Neural cell (in vitro differentiated cells): ENCODE results near the gene MACO1. TPM values are rescaled to one million over a fixed set of nuclear protein-coding genes. Genes with fewer than 3 reads are reported as not detected.

Experiments
- H2AFZ ChIP-seq: fragments of 200-600, 300-800 bp; sonication (generic), shearing (Covaris generic); 2 replicates; pipeline ENCODE4 v1.6.0; 2014; ENCODE audit warnings: low read depth, mild to moderate bottlenecking, antibody characterized with exemption, low read length, moderate library complexity
- H3F3A ChIP-seq: fragments of 200-600 bp; shearing (Covaris generic); 2 replicates; pipeline ENCODE4 v1.6.1; 2016; ENCODE audit warnings: mild to moderate bottlenecking, moderate library complexity, mixed read lengths, antibody characterized with exemption, low read length; ENCODE audit not compliant: insufficient read depth, poor library complexity, severe bottlenecking
- H3K27ac ChIP-seq: fragments of 200-600, 300-800 bp; sonication (generic), shearing (Covaris generic); 2 replicates; pipeline ENCODE4 v1.5.1; 2014; ENCODE audit warnings: mild to moderate bottlenecking, low read length, moderate library complexity
- H3K27me3 ChIP-seq: fragments of 300-800, 200-600 bp; sonication (generic), shearing (Covaris generic); 2 replicates; pipeline ENCODE4 v1.6.0; 2014; ENCODE audit warnings: mild to moderate bottlenecking, low read depth, low read length, moderate library complexity; ENCODE audit not compliant: insufficient read depth
- H3K36me3 ChIP-seq: fragments of 300-800, 200-600 bp; sonication (generic), shearing (Covaris generic); 2 replicates; pipeline ENCODE4 v1.5.1; 2014; ENCODE audit warnings: mild to moderate bottlenecking, antibody characterized with exemption, low read length, moderate library complexity; ENCODE audit not compliant: insufficient read depth
- H3K4me2 ChIP-seq: fragments of 300-800, 200-600 bp; sonication (generic), shearing (Covaris generic); 2 replicates; pipeline ENCODE4 v1.6.0; 2014; ENCODE audit warnings: mild to moderate bottlenecking, low read length
- H3K4me3 ChIP-seq: fragments of 300-800, 200-600 bp; sonication (generic), shearing (Covaris generic); 2 replicates; pipeline ENCODE4 v1.5.1; 2014; ENCODE audit warnings: mild to moderate bottlenecking, low read length, moderate library complexity
- H3K79me2 ChIP-seq: fragments of 200-600 bp; shearing (Covaris generic); replicated peaks from 2 replicates; pipeline ENCODE4 v1.6.0; 2014; ENCODE audit warnings: mild to moderate bottlenecking, low read length, moderate library complexity; ENCODE audit not compliant: insufficient read depth
- H3K9ac ChIP-seq: fragments of 300-800, 200-600 bp; sonication (generic), shearing (Covaris generic); 2 replicates; pipeline ENCODE4 v1.6.1; 2016; ENCODE audit warnings: mild to moderate bottlenecking, low read length, mixed read lengths
- H3K9me2 ChIP-seq: fragments of 200-600 bp; shearing (Covaris generic); 2 replicates; pipeline ENCODE4 v1.6.1; 2016; ENCODE audit warnings: mild to moderate bottlenecking, low read length, mixed read lengths; ENCODE audit not compliant: insufficient read depth
- H3K9me3 ChIP-seq: fragments of 200-600, 300-800 bp; sonication (generic), shearing (Covaris generic); 2 replicates; pipeline ENCODE4 v1.6.1; 2016; ENCODE audit warnings: mild to moderate bottlenecking, mixed run types, low read length, moderate library complexity, mixed read lengths
- H4K20me1 ChIP-seq: fragments of 200-600 bp; shearing (Covaris generic); 2 replicates; pipeline ENCODE4 v1.6.1; 2016; ENCODE audit warnings: mild to moderate bottlenecking, mixed run types; ENCODE audit not compliant: insufficient read depth
- EP300 ChIP-seq: fragments of 450-650 bp; conservative IDR thresholded peaks from 2 replicates; pipeline ENCODE4 v1.6.1; 2014; ENCODE audit warnings: antibody characterized with exemption, mild to moderate bottlenecking, moderate library complexity; ENCODE audit not compliant: poor library complexity, severe bottlenecking
- EZH2 ChIP-seq: fragments of 200-600, 300-800 bp; shearing (Covaris generic), sonication (generic); IDR thresholded peaks from 2 replicates; pipeline ENCODE4 v1.6.1; 2014; ENCODE audit warnings: antibody characterized with exemption, low read length, borderline replicate concordance, mild to moderate bottlenecking; ENCODE audit not compliant: insufficient read depth, poor library complexity, severe bottlenecking
- MXI1 ChIP-seq: fragments of 450-650 bp; conservative IDR thresholded peaks from 2 replicates; pipeline ENCODE4 v1.6.1; 2014; ENCODE audit warnings: antibody characterized with exemption, mild to moderate bottlenecking; ENCODE audit not compliant: poor library complexity, severe bottlenecking
- POLR2AphosphoS5 ChIP-seq: IDR thresholded peaks from 2 replicates; pipeline ENCODE4 v1.6.1; 2012
- RAD21 ChIP-seq: fragments of 450-650 bp; conservative IDR thresholded peaks from 2 replicates; pipeline ENCODE4 v1.6.1; 2014; ENCODE audit warnings: antibody characterized with exemption, mild to moderate bottlenecking, moderate library complexity
- SMC3 ChIP-seq: fragments of 450-650 bp; conservative IDR thresholded peaks from 2 replicates; pipeline ENCODE4 v1.6.1; 2014; ENCODE audit warnings: antibody characterized with exemption, mild to moderate bottlenecking, moderate library complexity; ENCODE audit not compliant: poor library complexity
- TAF1 ChIP-seq: IDR thresholded peaks from 2 replicates; pipeline ENCODE4 v1.6.1; 2012; ENCODE audit warnings: low read depth
- polyA plus RNA-seq: library from polyadenylated mRNA; depleted of rRNA; stranded (reverse); fragments of >200 nt; gene quantifications from 2 replicates; pipeline ENCODE4 v1.2.3, GENCODE V29; 2014
- TF ChIP-seq, protein P1 (sequence below): IDR thresholded peaks from 2 replicates; pipeline ENCODE4 v1.6.1; 2012; ENCODE audit warnings: borderline replicate concordance
- TF ChIP-seq, protein P2 (sequence below): fragments of 450-650 bp; IDR thresholded peaks from 2 replicates; pipeline ENCODE4 v1.5.1; 2014; ENCODE audit warnings: antibody characterized with exemption, mild to moderate bottlenecking, moderate library complexity; ENCODE audit not compliant: poor library complexity, severe bottlenecking

Gene MACO1
- polyA plus RNA-seq, 1 donor from 2014 or later = 56.6 TPM

DNA sequence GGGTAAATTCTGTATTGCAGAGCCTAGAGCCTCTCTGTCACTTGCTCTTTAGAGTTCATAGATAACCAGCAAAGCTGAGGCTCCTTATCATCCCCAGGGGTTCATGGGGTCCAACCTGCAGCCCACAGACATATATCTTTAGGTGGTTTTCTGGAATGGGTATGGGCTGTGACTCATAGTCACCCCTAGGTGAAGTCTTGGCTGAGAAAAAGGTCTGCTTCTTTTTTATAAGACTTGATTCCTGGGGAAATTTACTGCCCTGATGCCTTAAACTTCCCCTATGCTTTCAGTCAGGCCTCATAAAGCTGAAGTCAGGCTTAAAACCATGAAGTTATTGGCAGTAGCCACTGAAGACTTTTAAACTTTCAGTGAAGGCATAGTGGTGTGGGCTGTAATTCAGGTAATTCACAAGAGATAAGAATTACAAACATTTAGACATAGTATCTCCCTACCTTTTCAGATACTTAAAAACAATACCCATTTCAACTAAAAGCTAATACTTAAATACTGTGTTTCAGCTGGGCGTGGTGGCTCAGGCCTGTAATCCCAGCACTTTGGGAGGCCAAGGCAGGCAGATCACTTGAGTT, 46.8 kb downstream of the MACO1 start:
- no peaks in the 10 kb centered on the region for H3K9me3 ChIP-seq
- no peak overlapping the region for H3K4me2 ChIP-seq
- peaks cover 2% of the 10 kb centered on the region for H3K36me3 ChIP-seq
- H3K27me3 ChIP-seq = no peaks in the 10 kb centered on the region
- TF ChIP-seq EZH2 (no peak), SMC3 (no peak), POLR2AphosphoS5 (no peak), MXI1 (no peak), TAF1 (no peak), RAD21 (no peak), EP300 (no peak)
- TF ChIP-seq, protein P1, sequence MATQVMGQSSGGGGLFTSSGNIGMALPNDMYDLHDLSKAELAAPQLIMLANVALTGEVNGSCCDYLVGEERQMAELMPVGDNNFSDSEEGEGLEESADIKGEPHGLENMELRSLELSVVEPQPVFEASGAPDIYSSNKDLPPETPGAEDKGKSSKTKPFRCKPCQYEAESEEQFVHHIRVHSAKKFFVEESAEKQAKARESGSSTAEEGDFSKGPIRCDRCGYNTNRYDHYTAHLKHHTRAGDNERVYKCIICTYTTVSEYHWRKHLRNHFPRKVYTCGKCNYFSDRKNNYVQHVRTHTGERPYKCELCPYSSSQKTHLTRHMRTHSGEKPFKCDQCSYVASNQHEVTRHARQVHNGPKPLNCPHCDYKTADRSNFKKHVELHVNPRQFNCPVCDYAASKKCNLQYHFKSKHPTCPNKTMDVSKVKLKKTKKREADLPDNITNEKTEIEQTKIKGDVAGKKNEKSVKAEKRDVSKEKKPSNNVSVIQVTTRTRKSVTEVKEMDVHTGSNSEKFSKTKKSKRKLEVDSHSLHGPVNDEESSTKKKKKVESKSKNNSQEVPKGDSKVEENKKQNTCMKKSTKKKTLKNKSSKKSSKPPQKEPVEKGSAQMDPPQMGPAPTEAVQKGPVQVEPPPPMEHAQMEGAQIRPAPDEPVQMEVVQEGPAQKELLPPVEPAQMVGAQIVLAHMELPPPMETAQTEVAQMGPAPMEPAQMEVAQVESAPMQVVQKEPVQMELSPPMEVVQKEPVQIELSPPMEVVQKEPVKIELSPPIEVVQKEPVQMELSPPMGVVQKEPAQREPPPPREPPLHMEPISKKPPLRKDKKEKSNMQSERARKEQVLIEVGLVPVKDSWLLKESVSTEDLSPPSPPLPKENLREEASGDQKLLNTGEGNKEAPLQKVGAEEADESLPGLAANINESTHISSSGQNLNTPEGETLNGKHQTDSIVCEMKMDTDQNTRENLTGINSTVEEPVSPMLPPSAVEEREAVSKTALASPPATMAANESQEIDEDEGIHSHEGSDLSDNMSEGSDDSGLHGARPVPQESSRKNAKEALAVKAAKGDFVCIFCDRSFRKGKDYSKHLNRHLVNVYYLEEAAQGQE = no peak
- TF ChIP-seq, protein P2, sequence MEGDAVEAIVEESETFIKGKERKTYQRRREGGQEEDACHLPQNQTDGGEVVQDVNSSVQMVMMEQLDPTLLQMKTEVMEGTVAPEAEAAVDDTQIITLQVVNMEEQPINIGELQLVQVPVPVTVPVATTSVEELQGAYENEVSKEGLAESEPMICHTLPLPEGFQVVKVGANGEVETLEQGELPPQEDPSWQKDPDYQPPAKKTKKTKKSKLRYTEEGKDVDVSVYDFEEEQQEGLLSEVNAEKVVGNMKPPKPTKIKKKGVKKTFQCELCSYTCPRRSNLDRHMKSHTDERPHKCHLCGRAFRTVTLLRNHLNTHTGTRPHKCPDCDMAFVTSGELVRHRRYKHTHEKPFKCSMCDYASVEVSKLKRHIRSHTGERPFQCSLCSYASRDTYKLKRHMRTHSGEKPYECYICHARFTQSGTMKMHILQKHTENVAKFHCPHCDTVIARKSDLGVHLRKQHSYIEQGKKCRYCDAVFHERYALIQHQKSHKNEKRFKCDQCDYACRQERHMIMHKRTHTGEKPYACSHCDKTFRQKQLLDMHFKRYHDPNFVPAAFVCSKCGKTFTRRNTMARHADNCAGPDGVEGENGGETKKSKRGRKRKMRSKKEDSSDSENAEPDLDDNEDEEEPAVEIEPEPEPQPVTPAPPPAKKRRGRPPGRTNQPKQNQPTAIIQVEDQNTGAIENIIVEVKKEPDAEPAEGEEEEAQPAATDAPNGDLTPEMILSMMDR = no peak
- H3K27ac ChIP-seq = no peak overlapping the region
- H2AFZ ChIP-seq = no peak overlapping the region
- H3K9me2 ChIP-seq = no peaks in the 10 kb centered on the region
- H3K9ac ChIP-seq = no peak overlapping the region
- H3K79me2 ChIP-seq = peaks cover 36% of the 10 kb centered on the region
- H4K20me1 ChIP-seq = peaks cover 13% of the 10 kb centered on the region
- no peak overlapping the region for H3K4me3 ChIP-seq
- no peaks in the 10 kb centered on the region for H3F3A ChIP-seq

DNA sequence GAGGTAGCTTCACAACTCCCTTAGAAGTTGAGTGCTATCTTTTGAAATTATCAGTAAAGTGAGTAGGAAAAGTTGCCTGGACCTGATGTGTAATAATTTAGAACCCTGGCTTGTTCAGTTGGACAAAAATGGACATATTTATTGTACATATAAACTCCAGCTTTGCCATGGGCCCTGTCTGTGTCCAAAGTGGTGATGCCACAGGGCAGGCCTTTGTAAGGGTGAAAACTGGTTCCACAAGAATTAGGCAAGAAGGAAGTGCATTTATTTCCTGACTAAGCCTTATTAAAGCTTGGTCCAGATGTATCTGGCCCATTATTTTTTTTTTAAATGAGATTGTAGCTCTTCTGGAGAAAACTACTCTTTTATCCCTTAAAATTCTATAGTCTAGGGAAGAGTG, 47.9 kb downstream of the MACO1 start:
- TF ChIP-seq RAD21 (no peak), EZH2 (no peak), SMC3 (no peak), POLR2AphosphoS5 (no peak), TAF1 (no peak), MXI1 (no peak), EP300 (no peak)
- TF ChIP-seq, protein P1 = no peak
- TF ChIP-seq, protein P2 = no peak
- Histone ChIP-seq H3K79me2 (peaks cover 26% of the 10 kb centered on the region), H3K9ac (no peak overlapping the region), H3K27ac (no peak overlapping the region), H3K9me2 (no peaks in the 10 kb centered on the region), H2AFZ (no peak overlapping the region), H3K4me3 (no peak overlapping the region), H4K20me1 (peaks cover 13% of the 10 kb centered on the region), H3F3A (no peaks in the 10 kb centered on the region), H3K9me3 (no peaks in the 10 kb centered on the region), H3K36me3 (peaks cover 4% of the 10 kb centered on the region), H3K27me3 (no peaks in the 10 kb centered on the region), H3K4me2 (no peak overlapping the region)
